Endothelial cell of umbilical vein (primary cell): Measurements from ENCODE around the gene MARK1. TPM values are rescaled to one million over a fixed set of nuclear protein-coding genes. Genes with fewer than 3 reads are reported as not detected.

Experiments used
- BruUV-seq: library from RNA; stranded (reverse); fragments of 400-500 nt; replicated peaks from 2 replicates; lab custom pipeline; 2021; lab: Mats Ljungman, UMichigan
- CTCF ChIA-PET: fragments of 300-600, 350-600 bp; sonication (Branson Sonifier 250); formaldehyde crosslinking; loops from one replicate; lab custom pipeline; 2021; ENCODE audit warnings: antibody characterized with exemption, inconsistent platforms; lab: Charles Lee
- POLR2A ChIA-PET: fragments of 300-600, 350-600 bp; sonication (Branson Sonifier 250); formaldehyde crosslinking; loops from one replicate; lab custom pipeline; 2021; ENCODE audit warnings: antibody characterized with exemption, inconsistent platforms; lab: Charles Lee
- DNase-seq: peaks from one replicate; pipeline ENCODE4 v3.0.0-alpha.2; 2011; ENCODE audit warnings: low read depth, low spot score
- FAIRE-seq: peaks from 2 replicates; lab custom pipeline; 2011; peaks lifted over from hg19 to GRCh38; lab: Jason Lieb, UNC
- H2AFZ ChIP-seq: 2 replicates; pipeline ENCODE4 v1.6.0; 2012; ENCODE audit warnings: low read depth, low read length, control low read depth, inconsistent platforms
- H3K27ac ChIP-seq: 2 replicates; pipeline ENCODE4 v1.5.1; 2011; ENCODE audit warnings: low read depth, mild to moderate bottlenecking, control low read depth, low read length, moderate library complexity; ENCODE audit not compliant: insufficient read depth
- H3K27me3 ChIP-seq, 2 experiments: 2 replicates each; pipeline versions ENCODE4 v1.6.0 to v1.6.1; 2011; ENCODE audit warnings: low read length in 2 of 2, mixed read lengths in 1 of 2; ENCODE audit not compliant: control insufficient read depth in 2 of 2, insufficient read depth in 2 of 2
- H3K36me3 ChIP-seq, 2 experiments: 2 replicates in 1 of 2; 3 replicates in 1 of 2; pipeline ENCODE4 v1.5.1; 2011; ENCODE audit warnings: low read length in 2 of 2, mild to moderate bottlenecking in 1 of 2, moderate library complexity in 1 of 2; ENCODE audit not compliant: control insufficient read depth in 2 of 2, insufficient read depth in 2 of 2; ENCODE audit errors: extremely low read depth in 1 of 2
- H3K4me1 ChIP-seq: 3 replicates; pipeline ENCODE4 v1.5.1; 2011; ENCODE audit warnings: mild to moderate bottlenecking, low read length; ENCODE audit not compliant: control insufficient read depth, insufficient read depth; ENCODE audit errors: extremely low read depth
- H3K4me2 ChIP-seq: 2 replicates; pipeline ENCODE4 v1.6.1; 2011; ENCODE audit warnings: low read length, control low read depth, mixed read lengths; ENCODE audit not compliant: insufficient read depth
- H3K4me3 ChIP-seq, 3 experiments: fragments of 200-600 bp in 1 of 3; sonication (generic), shearing (Covaris generic) in 1 of 3; replicated peaks in 1 of 3; 2 replicates each; pipeline ENCODE4 v1.5.1; 2011 to 2016; ENCODE audit warnings: control low read depth in 3 of 3, low read length in 3 of 3, mild to moderate bottlenecking in 2 of 3, inconsistent platforms in 1 of 3, low read depth in 1 of 3, moderate library complexity in 1 of 3; ENCODE audit not compliant: insufficient read depth in 1 of 3
- H3K79me2 ChIP-seq: 2 replicates; pipeline ENCODE4 v1.6.0; 2012; ENCODE audit warnings: low read length, inconsistent platforms; ENCODE audit not compliant: control insufficient read depth, insufficient read depth
- H3K9ac ChIP-seq: replicated peaks from 2 replicates; pipeline ENCODE3; 2011; ENCODE audit warnings: low read length, control low read depth; ENCODE audit not compliant: insufficient read depth; ENCODE audit errors: extremely low read depth
- H3K9me1 ChIP-seq: replicated peaks from 3 replicates; pipeline ENCODE4 v1.6.0; 2011; ENCODE audit warnings: mild to moderate bottlenecking, low read length; ENCODE audit not compliant: control insufficient read depth, insufficient read depth; ENCODE audit errors: extremely low read depth
- H3K9me3 ChIP-seq: replicated peaks from 2 replicates; pipeline ENCODE4 v1.5.1; 2012; ENCODE audit warnings: low read length, inconsistent platforms; ENCODE audit not compliant: control insufficient read depth, insufficient read depth
- H4K20me1 ChIP-seq: replicated peaks from 2 replicates; pipeline ENCODE3; 2011; ENCODE audit warnings: mild to moderate bottlenecking, low read length; ENCODE audit not compliant: control insufficient read depth, insufficient read depth; ENCODE audit errors: extremely low read depth
- EZH2 ChIP-seq: IDR thresholded peaks from 2 replicates; pipeline ENCODE4 v1.6.1; 2012; ENCODE audit warnings: borderline replicate concordance, low read depth, mild to moderate bottlenecking, moderate library complexity, low read length, inconsistent platforms; ENCODE audit not compliant: severe bottlenecking
- FOS ChIP-seq: IDR thresholded peaks from 2 replicates; pipeline ENCODE4 v1.6.1; 2011; ENCODE audit warnings: mild to moderate bottlenecking, low read length, moderate library complexity, borderline replicate concordance; ENCODE audit not compliant: insufficient read depth
- GATA2 ChIP-seq: IDR thresholded peaks from 2 replicates; pipeline ENCODE4 v1.7.0; 2011; ENCODE audit warnings: low read depth, mild to moderate bottlenecking, moderate library complexity, mixed read lengths, low read length; ENCODE audit not compliant: insufficient read length, insufficient read depth
- JUN ChIP-seq: IDR thresholded peaks from 2 replicates; pipeline ENCODE4 v1.6.1; 2011; ENCODE audit warnings: borderline replicate concordance, low read depth; ENCODE audit not compliant: insufficient read length, insufficient read depth
- MAX ChIP-seq: IDR thresholded peaks from 2 replicates; pipeline ENCODE4 v1.6.1; 2011; ENCODE audit not compliant: insufficient read depth, insufficient read length
- MYC ChIP-seq: IDR thresholded peaks from one replicate; pipeline ENCODE4 v1.6.1; 2011; ENCODE audit warnings: mild to moderate bottlenecking, low read depth, low read length
- POLR2A ChIP-seq: IDR thresholded peaks from 2 replicates; pipeline ENCODE4 v1.6.1; 2012; ENCODE audit warnings: low read depth, mild to moderate bottlenecking, control low read depth, low read length
- POLR2AphosphoS5 ChIP-seq: IDR thresholded peaks from 2 replicates; pipeline ENCODE4 v1.6.1; 2012; ENCODE audit warnings: low read depth, mild to moderate bottlenecking, control low read depth, low read length, moderate library complexity; ENCODE audit not compliant: insufficient read depth
- dilution Hi-C: fragments of 300-500 bp; cut with MboI; formaldehyde crosslinking; loops from one replicate; pipeline ENCODE4 v1.15.0; 2019; ENCODE audit warnings: low sequenced_read_pairs; ENCODE audit not compliant: extremely low pct_ligation_motif_present
- intact Hi-C: fragments of 100-400 bp; cut with micrococcal nuclease; formaldehyde crosslinking; loops from one replicate; pipeline ENCODE4 v1.10.0; 2022
- polyA plus RNA-seq, 4 experiments: library from polyadenylated mRNA; depleted of rRNA in 3 of 4; stranded (reverse) in 3 of 4; unstranded in 1 of 4; fragments of >200 nt; gene quantifications; 2 replicates each; pipeline versions ENCODE4 v1.2.1 to v1.2.3, GENCODE V29; 2011 to 2012; ENCODE audit warnings: missing spikeins in 1 of 4
- total RNA-seq: library from RNA; stranded (reverse); gene quantifications from 2 replicates; pipeline ENCODE4 v1.2.3, GENCODE V29; 2021
- TF ChIP-seq, protein P1 (sequence below), 2 donors: IDR thresholded peaks; 1 replicate in 1 of 2; 2 replicates in 1 of 2; pipeline ENCODE4 v1.5.1; 2011; ENCODE audit warnings: low read length in 2 of 2, mild to moderate bottlenecking in 2 of 2, moderate library complexity in 2 of 2, control low read depth in 1 of 2, inconsistent platforms in 1 of 2, low read depth in 1 of 2; ENCODE audit not compliant: insufficient read depth in 1 of 2; ENCODE audit errors: extremely low read depth in 1 of 2

Gene MARK1
- total and polyA plus RNA-seq, 2 donors (not counting 3 experiments of a cell fraction or from before 2014, with no cell fraction given), result 1.2 to 5.5 TPM

- intact Hi-C loops, result no loop called here
- ChIA-PET POLR2A (no interaction called here), CTCF (no interaction called here)
- dilution Hi-C loops, result no loop called here
- H4K20me1 ChIP-seq, result no peaks in the 10 kb centered on the region
- no peak overlapping the region for H3K4me3 ChIP-seq
- FAIRE-seq (no peak), DNase-seq (no peak)
- TF ChIP-seq JUN, result no peak
- TF ChIP-seq FOS, result no peak
- no peak overlapping the region for H3K27ac ChIP-seq
- H3K9ac ChIP-seq, result no peak overlapping the region
- H3K79me2 ChIP-seq, result no peaks in the 10 kb centered on the region
- H3K36me3 ChIP-seq, result no peaks in the 10 kb centered on the region
- no peaks in the 10 kb centered on the region for H3K9me1 ChIP-seq
- H2AFZ ChIP-seq, result no peak overlapping the region
- H3K4me2 ChIP-seq, result no peak overlapping the region
- H3K9me3 ChIP-seq, result no peaks in the 10 kb centered on the region
- no TSS peak for BruUV-seq
- H3K27me3 ChIP-seq, result no peaks in the 10 kb centered on the region
- H3K4me1 ChIP-seq, result no peaks in the 10 kb centered on the region
These were observed 125.1 kb downstream of the MARK1 start for GRCh38 chr1:220652995-220653394.

DNA sequence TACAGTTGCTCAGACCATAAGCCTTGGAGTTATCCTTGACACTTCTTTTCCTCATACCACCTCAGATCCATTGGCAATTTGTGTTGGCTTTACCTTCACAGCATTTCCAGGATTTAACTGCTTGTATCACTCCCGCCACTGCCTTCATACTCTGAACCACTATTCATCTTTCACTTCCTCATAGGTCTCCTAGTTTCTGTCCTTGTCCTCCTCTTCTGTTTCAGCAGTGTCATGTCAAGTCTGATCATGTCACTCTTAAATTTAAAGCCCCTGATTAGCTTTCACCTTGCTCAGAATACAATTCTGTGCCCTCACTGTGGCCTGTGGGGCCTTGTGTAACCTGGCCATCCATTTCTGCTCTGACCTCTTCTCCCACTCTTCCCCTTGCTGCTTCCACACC is 127.6 kb downstream of the MARK1 start:
- Histone ChIP-seq H3K4me1 (no peaks in the 10 kb centered on the region), H2AFZ (no peak overlapping the region), H3K79me2 (no peaks in the 10 kb centered on the region), H3K27me3 (no peaks in the 10 kb centered on the region), H3K4me3 (no peak overlapping the region), H3K27ac (no peak overlapping the region), H4K20me1 (no peaks in the 10 kb centered on the region), H3K9me3 (no peaks in the 10 kb centered on the region), H3K9me1 (no peaks in the 10 kb centered on the region), H3K36me3 (no peaks in the 10 kb centered on the region), H3K4me2 (no peak overlapping the region), H3K9ac (no peak overlapping the region)
- ChIA-PET POLR2A (no interaction called here), CTCF (interaction anchor here (1.0 to 1.1 kb wide), 2 partner anchors 8 to 35 kb away, joined by 3 read pairs; no protein-coding TSS in a partner anchor)
- DNase-seq (no peak), FAIRE-seq (no peak)
- TF ChIP-seq MAX, result no peak
- TF ChIP-seq POLR2A, result no peak
- no peak for TF ChIP-seq GATA2
- TF ChIP-seq JUN, result no peak
- no peak for TF ChIP-seq MYC
- TF ChIP-seq, protein P1, sequence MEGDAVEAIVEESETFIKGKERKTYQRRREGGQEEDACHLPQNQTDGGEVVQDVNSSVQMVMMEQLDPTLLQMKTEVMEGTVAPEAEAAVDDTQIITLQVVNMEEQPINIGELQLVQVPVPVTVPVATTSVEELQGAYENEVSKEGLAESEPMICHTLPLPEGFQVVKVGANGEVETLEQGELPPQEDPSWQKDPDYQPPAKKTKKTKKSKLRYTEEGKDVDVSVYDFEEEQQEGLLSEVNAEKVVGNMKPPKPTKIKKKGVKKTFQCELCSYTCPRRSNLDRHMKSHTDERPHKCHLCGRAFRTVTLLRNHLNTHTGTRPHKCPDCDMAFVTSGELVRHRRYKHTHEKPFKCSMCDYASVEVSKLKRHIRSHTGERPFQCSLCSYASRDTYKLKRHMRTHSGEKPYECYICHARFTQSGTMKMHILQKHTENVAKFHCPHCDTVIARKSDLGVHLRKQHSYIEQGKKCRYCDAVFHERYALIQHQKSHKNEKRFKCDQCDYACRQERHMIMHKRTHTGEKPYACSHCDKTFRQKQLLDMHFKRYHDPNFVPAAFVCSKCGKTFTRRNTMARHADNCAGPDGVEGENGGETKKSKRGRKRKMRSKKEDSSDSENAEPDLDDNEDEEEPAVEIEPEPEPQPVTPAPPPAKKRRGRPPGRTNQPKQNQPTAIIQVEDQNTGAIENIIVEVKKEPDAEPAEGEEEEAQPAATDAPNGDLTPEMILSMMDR (IDR thresholded peaks at IDR 0.05; ENCODE audit: extremely low read depth in 1 of 2, insufficient read depth in 1 of 2, low read depth in 1 of 2, low read length in 2 of 2), result no peak
- no peak for TF ChIP-seq POLR2AphosphoS5
- TF ChIP-seq FOS, result no peak
- TF ChIP-seq EZH2, result no peak
- intact Hi-C loops, result no loop called here
- dilution Hi-C loops, result no loop called here
- BruUV-seq, result no TSS peak
